ENCODE data around the gene ZNF865.

Gene ZNF865

DNA sequence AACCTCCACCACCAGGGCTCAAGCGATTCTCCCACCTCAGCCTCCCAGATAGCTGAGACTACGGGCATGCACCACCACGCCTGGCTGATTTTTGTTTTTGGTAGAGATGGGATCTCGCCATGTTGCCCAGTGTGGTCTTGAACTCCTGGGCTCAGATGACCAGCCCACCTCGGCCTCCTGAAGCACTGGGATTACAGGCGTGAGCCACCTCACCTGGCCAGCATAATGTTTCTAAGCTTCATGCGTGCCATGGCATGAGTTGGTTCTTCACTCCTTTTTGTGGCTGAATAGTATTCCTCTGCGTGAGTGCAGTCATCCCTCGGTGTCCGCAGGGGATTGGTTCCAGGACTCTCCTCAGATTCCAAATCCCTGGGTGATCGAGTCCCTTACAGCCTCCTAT is 20.6 kb upstream of the ZNF865 start:
- no peak overlapping the region for H3K4me3 ChIP-seq (ENCODE audit: low read depth, low read length)
- TF ChIP-seq CTCF (IDR thresholded peaks at IDR 0.05; ENCODE audit: borderline replicate concordance, insufficient read depth, low read depth, low read length), result no peak

GRCh38 chr19:55585658-55586339 is 19.6 kb upstream of the ZNF865 start:
- TF ChIP-seq CTCF (IDR thresholded peaks at IDR 0.05; ENCODE audit: borderline replicate concordance, insufficient read depth, low read depth, low read length), result no peak
- no peak overlapping the region for H3K4me3 ChIP-seq (ENCODE audit: low read depth, low read length)

GRCh38 chr19:55586976-55587668 is 18.3 kb upstream of the ZNF865 start:
- no peak overlapping the region for H3K4me3 ChIP-seq (ENCODE audit: low read depth, low read length)
- no peak for TF ChIP-seq CTCF (IDR thresholded peaks at IDR 0.05; ENCODE audit: borderline replicate concordance, insufficient read depth, low read depth, low read length)

- no peak overlapping the region for H3K4me3 ChIP-seq (ENCODE audit: low read depth, low read length)
- TF ChIP-seq CTCF (IDR thresholded peaks at IDR 0.05; ENCODE audit: borderline replicate concordance, insufficient read depth, low read depth, low read length), result no peak
These were observed 16.7 kb upstream of the ZNF865 start for GRCh38 chr19:55588738-55589137.

GRCh38 chr19:55590109-55590508 is 15.3 kb upstream of the ZNF865 start:
- no peak for TF ChIP-seq CTCF (IDR thresholded peaks at IDR 0.05; ENCODE audit: borderline replicate concordance, insufficient read depth, low read depth, low read length)
- no peak overlapping the region for H3K4me3 ChIP-seq (ENCODE audit: low read depth, low read length)

GRCh38 chr19:55590617-55591016 is 14.8 kb upstream of the ZNF865 start:
- no peak overlapping the region for H3K4me3 ChIP-seq (ENCODE audit: low read depth, low read length)
- no peak for TF ChIP-seq CTCF (IDR thresholded peaks at IDR 0.05; ENCODE audit: borderline replicate concordance, insufficient read depth, low read depth, low read length)

DNA sequence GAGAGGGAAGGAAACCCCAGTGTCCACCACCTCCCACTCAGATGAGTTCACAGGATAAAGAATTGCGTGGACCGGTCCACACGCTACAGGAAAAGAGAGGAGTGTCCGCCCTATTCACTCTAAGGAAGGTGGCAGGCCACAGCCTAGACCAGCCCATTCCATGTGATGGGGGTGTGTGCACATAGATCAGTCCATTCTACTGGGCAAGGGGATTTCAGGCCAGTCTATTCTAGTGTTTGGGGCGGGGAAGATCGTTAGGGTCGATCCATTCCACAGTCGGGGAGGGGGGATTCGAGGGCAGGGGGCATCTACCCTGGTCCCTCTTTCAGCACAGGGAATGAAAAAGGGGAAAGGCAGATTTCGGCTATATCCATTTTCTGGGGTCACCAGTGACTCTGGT is 13.9 kb upstream of the ZNF865 start:
- H3K4me3 ChIP-seq (ENCODE audit: low read depth, low read length), result no peak overlapping the region
- TF ChIP-seq CTCF (IDR thresholded peaks at IDR 0.05; ENCODE audit: borderline replicate concordance, insufficient read depth, low read depth, low read length), result no peak

Data from GM12875 (cell line).